ENCODE measurements around the gene CPSF4L.

- TF ChIP-seq POLR2A (IDR thresholded peaks at IDR 0.05), result no peak
- TF ChIP-seq, protein P1, sequence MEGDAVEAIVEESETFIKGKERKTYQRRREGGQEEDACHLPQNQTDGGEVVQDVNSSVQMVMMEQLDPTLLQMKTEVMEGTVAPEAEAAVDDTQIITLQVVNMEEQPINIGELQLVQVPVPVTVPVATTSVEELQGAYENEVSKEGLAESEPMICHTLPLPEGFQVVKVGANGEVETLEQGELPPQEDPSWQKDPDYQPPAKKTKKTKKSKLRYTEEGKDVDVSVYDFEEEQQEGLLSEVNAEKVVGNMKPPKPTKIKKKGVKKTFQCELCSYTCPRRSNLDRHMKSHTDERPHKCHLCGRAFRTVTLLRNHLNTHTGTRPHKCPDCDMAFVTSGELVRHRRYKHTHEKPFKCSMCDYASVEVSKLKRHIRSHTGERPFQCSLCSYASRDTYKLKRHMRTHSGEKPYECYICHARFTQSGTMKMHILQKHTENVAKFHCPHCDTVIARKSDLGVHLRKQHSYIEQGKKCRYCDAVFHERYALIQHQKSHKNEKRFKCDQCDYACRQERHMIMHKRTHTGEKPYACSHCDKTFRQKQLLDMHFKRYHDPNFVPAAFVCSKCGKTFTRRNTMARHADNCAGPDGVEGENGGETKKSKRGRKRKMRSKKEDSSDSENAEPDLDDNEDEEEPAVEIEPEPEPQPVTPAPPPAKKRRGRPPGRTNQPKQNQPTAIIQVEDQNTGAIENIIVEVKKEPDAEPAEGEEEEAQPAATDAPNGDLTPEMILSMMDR (IDR thresholded peaks at IDR 0.05), result no peak
Measured at GRCh38 chr17:73283841-73284282, 22.2 kb upstream of the CPSF4L start.

All from heart left ventricle (tissue), 13 donors.